ENCODE results near the gene EYS.

The EYS gene

DNA sequence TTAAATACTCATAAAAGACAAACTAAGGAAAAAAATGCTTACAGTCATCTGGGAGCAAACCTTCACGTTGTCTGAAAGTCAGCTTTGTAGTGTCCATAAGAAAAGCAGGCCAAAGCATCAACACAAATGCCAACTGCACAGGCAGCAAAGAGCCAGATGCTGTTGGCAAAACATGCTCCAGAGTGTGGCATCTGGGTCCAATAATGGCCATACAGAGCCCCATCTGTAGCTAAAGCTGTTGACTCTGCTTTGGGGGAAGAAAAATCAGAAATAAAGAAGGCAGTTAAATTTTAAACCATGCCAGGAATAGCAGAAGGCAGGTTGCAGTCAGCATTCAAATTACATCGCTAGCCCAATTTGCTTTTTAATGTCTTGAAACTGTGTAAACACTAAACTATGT, 776.3 kb downstream of the EYS start:
- DNase-seq: no peak

DNA sequence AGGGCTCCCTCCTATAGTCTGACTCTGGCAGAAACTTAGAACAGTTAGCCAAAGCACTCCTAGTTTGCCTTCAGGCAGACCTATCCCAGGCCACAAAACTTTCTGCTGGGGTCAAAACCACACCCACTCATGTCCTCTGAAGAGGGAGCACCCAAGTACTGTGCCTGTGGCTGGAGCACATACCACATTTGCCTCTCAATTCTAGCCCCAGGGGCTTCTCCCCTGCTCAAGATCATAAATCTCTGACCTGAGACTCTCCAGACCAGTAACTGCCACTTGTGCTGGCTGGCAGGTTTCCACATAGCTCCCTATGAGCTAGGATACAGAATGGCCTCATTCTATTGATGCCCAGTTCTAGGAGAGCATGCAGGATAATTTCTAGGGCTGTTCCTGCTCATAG, 781.0 kb downstream of the EYS start:
- DNase-seq: no peak

DNA sequence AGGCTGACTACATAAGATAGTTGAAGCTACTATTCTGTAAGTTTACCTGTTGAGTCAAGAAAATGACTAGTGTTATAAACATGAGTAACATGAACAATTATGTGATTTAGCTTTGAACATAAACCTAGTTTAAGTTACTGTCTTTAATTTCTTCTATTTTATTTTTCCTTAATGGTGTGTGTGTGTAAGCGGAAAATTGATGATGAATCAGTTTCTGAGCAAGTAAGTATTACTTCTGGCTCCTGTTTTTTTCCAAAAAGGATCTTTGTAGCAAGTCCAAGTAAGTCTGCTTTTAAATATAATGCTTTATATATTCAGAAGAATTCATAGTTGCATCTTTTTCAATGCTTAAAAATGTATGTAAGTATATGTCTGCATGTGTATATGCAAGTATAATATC, 786.8 kb downstream of the EYS start:
- DNase-seq: no peak

DNA sequence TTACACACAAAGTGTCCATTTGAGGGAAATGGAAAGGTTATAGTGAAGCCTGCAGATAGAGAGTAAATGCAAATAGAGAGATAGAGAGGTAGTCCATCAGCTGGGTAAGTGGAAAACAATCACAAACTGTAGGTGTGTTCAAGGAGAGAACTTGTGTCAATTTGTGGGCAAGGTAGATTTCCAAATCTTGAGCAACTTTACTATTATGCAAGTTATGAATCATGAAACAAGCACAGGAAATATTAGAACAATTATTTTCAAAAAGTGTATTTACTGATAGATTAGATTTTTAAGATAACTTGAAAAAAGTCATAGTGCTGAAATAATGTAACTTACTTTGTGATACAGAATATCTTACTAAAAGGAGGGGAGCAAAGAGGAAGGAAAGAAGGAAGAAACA, 792.9 kb downstream of the EYS start:
- no peak for DNase-seq

DNA sequence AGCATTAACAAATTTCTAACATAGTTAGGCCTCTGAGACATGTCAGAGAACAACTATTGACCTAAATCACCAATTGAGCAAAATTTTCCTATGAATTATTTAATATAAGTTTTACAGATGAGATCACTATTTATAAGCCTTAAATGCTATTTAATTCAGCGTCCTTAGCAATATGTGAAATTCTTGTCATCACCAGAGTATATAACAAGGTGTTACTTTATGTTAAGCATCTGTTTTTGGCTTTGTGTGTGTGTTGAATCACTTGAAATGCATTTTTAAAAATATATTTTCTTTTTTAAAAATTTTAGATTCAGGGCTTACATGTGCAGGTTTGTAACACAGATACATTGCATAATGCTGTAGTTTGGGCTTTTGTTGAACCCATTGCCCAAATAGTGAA, 794.1 kb downstream of the EYS start:
- DNase-seq: no peak

DNA sequence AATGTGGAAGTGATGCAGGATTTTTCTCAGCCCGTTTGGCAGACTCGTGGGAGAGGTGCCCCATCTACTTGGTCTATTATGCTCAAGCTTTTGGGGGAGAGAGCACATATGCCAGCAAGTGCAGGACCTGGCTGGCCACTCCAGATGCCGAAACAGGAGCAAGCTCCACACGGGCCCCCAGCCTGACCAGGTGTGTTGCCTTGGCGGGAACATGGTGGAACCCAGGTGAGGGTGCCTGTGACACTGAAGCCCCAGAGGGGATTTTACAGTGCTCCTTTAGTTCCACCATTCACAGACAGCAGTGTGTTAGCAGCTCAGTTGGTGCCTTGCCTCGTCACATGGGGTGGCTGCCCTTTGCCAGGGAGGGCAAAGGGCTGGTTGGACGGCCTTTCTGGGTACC, 798.9 kb downstream of the EYS start:
- no peak for DNase-seq

DNA sequence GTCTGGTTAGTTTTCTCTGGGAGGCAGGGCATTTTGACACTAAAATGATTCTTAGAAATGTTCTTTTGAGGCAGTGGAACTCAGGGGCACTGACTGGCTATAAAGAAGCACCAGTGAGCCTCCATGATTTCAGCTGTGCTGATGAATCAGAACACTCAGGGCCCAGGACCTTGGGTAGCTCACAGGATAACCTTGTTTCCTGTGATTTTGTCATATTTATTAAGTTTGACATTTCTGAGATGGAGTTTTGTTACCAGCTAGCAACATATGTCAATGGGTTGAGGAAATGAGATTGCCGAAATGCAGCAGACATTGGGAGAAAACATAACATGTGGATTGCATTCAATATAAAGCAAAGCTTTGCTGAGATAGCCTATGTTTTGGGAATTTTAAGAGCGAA, 802.4 kb downstream of the EYS start:
- DNase-seq: no peak

DNA sequence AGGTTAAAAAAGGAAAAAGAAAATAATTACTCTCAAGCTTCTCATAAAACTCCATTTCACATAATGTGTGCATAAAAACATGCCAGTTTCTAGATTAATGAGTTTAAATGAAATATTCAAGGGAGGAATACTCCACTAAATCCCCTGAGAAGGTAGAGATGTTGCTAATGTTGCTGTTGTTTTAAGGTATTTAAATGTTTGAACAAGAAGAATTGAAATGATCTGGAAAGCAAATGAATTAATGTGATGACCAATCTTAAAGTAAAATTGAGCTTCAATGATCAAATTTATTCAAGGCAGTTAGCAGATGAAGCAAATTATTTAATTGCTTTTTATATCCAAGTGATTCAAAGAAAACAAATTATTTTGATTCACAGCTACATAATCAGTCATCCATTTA, 804.4 kb downstream of the EYS start:
- DNase-seq: no peak

DNA sequence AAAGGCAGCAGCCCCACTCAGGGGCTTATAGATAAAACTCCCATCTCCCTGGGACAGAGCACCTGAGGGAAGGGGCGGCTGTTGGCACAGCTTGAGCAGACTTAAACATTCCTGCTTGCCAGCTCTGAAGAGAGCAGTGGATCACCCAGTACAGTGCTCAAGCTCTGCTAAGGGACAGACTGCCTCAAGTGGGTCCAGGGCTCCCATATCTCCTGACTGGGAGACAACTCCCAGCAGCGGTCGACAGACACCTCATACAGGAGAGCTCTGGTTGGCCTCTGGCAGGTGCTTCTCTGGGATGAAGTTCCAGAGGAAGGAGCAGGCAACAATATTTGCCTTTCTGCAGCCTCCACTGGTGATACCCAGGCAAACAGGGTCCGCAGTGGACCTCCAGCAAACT, 810.1 kb downstream of the EYS start:
- no peak for DNase-seq

DNA sequence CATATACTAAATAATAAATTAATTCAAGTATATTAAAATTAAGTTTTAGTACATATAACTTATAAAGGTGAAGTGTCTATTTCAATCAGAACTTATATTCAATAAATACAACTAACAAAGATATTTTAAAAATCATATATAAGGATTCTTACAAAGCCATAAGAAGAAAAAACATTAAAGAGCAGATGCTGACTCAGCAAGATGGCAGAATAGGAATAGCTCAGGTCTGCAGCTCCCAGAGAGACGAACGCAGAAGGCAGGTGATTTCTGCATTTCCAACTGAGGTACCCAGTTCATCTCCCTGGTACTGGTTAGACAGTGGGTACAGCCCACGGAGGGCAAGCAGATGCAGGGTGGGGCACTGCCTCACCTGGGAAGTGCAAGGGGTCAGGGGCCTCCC, 811.1 kb downstream of the EYS start:
- no peak for DNase-seq

DNA sequence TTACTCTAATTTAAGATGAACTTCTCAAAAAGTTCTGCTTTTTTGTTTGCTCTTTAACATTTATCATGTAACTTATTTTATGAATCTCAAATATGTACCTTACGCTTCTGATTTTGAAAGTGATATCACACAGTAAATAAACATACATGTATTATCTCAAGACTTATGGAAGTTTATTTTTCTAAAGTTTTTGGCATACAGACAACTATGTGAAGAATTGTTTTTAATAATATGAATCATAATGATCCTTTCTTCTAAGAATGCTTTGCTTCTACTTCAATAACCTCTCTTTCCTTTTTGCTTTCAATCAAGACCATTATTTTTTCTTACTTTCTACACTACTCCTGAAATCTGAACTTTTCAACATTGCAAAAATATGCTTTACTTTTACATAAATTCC, 816.4 kb downstream of the EYS start:
- DNase-seq: no peak

DNA sequence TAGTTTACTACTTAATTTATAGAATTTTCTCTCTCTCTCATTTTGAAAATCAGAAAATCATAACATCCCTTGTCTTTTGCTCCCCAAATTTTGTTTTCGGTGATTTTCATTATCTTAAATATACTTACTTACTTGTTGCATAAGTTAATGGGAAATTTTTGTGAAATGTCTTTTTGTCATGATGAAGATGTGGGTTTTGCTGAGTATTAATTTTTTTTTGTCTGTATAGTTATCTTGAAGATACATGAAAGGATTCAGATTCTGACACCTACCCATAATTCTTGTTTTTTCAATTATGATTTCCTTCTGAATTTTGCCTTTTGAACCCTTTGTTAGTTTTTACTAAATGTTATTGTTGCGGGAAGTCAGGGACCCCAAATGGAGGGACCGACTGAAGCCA, 817.9 kb downstream of the EYS start:
- no peak for DNase-seq

DNA sequence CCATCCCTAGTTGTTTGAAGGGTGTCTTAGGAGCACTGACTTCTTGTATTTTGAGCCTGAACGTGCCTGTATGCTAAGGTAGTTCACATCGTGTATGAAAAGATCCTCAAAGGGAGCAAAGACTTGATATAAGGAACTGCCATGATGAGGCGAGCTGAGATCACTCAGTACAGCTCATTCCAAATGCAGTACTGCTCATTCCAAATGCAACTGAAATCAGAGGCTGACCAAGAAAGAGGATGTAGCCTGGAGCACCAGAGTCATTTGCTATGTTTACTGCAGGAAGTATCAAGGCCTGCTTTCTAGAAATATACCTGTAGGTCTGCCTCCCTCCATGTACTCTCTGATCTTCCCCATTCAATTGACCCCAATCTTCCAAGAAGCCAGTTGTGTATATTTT, 832.2 kb downstream of the EYS start:
- no peak for DNase-seq

DNA sequence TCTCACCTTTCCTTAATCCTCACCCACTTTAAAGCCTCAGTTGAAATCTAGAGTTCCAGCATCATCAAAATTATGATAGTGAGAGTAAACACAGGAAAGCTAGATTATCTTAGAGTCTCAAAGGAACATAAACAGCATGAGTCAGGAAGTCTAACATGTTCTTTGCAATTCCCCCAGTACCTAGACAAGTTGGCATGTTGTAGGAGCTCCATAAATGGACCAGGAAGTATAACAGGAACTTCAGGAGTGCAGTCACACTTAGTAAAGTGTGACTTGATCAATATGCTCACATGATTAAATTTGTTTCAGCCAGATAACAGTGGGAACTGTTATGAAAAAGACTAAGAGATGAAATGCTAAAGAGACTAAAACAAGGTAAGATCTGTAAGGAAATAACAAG, 834.4 kb downstream of the EYS start:
- no peak for DNase-seq

DNA sequence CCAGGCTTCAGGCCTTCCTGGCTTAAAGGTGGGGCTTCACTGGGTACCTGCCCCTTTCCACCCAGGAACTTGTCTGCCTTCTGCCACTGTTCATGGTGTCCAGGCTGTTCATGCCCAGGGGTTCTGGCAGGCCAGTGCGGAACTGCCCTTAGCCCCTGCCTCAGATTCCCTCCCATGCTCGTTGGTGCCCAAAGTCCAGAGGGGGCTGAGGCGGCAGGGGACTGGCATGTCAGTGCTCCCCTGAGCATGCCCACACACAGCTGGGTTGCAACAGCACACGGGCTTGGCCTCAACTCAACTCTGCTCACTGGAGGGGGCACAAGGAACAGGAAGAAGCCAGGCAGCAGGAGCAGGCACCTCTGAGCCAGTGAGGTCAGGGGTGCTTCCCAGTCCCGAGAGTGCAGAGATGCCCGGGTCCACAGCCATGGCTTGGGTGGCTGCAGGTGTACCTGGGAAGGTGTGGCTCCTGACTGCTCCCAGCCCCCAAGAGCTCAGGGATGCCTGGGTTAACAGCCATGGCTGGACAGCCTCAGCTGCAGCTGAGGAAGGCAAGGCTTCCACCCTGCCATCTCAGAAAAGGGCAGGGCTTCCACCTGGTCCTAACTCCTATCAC, 845.9 kb downstream of the EYS start:
- DNase-seq: no peak

DNA sequence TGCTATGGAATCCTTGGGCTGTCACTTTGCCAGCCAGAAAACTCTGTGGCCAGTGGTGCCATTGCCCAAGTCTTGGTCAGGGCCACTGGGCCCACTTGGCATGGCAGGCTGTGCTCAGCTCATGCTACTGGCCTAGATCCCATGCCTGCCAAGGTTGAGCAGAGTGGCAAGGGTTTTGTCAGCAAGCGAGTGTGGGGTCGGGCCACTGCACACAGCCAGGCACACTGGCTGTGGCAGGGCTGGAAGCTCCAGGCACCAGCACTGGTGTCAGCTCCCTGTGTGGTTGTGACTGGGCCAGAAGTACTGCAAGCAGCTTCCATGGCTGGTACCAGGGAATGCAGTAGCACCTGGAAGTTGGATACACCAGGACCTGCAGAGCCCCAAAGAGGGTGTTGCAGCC, 846.8 kb downstream of the EYS start:
- DNase-seq: no peak

DNA sequence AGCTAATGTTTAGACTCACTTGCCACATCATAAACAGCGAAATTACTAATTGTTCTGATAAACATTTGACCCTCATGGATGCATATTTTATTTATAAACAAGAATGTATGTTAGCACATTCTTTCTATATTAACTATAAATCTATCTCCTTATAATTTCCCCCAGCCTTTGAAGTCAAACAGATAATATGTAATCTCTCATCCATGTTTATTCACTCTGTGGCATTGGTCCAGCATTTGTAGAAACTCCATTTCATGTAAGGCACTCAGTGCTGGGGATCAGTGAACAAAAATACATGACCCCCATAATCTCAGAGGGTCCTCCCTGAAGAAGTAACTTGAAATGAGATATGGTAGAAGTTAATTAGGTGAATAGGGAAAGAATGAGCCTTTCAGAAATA, 856.9 kb downstream of the EYS start:
- no peak for DNase-seq

DNA sequence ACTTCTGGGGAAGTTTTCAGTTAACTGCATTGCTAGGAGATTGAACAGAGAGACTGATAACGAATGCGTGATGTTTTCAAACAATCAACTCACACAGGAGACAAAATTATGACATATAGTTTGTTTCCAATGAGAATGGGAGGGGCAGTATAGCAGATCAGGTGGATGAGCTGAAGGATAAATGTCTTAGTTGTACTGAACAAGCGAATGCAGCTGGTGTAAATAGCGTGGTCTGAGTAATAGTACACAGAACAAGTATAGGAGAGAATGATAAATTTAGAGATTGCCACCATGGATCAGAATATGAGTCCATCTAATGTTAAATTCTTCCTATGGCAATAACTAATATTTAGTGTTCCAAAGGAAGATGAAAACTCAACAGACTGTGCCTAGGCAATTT, 858.6 kb downstream of the EYS start:
- DNase-seq: no peak

DNA sequence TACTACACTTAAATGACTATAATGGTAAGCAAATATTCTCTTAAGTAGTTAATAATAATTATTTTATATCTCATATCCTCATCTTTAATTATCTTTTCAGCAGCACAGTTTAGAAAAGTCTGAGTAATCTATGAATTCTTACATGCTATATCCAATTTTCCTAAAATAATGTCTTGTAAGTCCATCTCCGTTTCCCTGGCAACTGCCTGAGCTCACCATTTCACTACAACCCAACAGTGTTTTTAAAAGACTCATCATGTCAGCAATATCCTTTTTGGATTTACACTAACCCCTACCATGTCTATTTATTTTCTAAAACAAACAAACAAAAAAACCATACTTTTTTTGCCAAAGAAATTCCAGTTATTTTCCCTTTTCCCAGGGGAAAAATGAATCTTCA, 859.6 kb downstream of the EYS start:
- no peak for DNase-seq

DNA sequence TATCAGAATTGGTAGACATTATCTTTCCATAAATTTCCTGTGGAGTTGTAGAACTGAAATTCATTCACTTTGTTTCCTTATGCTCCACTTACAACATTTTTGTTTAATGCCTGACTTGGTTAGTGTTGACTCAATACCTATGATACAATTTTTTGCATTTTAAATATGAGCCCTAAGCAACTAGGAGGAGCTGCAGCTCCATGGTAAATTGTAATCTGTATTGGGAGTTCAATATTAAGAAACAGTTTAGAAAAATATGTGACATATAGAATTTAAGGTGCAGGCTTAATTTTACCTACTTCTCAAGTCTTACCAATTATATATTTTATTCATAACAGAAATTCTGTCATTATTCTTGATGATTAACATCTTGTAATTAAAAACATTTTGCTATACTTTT, 868.3 kb downstream of the EYS start:
- DNase-seq: no peak

DNA sequence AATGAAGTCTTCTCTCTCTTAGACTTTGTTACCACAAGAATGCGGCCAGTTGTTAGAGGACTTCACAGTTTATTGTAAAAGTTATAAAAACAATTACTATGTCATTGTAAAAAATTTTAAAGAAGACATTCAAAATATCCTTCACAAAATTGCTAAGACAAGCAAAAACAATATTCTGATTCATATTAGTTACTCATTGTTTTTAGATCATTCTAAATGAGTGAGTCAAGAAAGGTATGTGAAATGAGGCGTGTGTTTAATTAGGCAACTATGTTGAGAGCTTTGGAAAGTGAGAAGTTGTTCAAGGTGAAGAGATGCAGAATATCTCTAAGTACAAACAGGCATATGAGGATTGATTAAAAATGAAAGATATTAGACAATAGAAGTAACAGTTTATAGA, 875.3 kb downstream of the EYS start:
- no peak for DNase-seq

DNA sequence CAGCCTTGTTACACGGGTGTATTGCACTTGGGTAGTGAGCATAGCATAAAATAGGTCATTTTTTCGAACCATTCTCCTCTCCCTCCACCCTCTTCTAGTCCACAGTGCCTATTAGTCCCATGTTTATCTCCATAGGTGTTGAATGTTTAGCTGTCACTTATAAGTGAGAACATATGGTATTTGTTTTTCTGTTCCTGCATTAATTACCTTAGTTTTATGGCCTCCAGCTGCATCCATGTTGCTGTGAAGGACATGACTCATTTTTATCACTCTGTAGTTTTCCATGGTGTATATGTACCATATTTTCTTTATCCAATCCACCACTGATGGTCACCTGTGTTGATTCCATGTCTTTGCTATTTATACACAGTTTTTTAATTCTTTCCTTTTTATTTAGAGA, 889.5 kb downstream of the EYS start:
- no peak for DNase-seq

DNA sequence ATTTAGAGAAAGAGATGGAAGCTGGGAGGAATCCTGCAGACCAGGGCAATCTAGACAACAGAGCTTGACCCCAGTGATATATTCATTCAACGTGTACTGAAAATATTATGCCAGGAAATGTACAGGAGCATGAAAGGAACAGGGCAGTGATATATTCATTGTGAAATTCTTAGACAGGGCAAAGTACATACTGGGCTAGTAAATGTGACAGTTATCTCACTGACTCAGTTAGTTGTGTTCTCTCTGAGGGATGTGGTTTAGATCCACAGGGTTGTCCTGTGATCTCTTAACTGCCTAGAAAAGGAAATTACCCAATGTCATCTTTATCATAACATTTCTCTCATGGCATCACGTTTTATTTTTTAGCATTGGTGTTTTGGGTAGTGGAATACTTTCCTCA, 891.3 kb downstream of the EYS start:
- no peak for DNase-seq

DNA sequence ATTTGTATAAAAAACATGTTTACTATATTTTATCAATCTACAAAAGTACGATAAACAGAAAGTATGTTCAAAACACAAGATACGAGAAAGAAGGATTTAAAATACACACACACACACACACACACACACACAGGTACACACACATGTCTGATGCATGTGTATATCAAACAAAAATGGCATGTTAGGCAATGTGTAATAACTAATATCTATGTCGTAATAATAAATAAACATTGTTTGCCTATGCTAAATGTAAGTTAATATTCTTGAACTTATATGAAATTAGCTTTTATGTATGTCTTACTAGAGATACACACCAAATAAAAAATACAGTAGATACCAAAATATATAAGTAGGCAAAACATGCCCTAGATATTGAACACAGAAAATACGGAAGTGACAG, 894.9 kb downstream of the EYS start:
- DNase-seq: no peak

DNA sequence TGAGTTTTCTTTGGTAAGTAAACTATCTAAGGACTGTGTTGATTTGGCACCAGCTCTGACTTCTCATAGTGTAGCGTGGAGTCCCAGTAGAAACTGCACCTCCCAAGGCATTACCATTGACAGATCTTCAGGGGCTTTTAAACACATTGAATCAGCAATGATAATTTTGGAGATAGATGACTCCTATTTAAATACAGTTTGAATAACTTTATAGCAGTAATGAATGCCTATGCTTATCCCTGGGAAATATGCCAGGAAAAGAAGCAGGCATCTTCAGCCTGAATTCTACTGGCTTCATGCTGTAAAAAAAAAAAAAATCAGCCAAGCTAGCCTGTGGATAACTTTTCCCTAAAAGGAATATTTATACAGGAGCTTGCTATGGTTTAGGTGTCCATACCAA, 895.9 kb downstream of the EYS start:
- no peak for DNase-seq

DNA sequence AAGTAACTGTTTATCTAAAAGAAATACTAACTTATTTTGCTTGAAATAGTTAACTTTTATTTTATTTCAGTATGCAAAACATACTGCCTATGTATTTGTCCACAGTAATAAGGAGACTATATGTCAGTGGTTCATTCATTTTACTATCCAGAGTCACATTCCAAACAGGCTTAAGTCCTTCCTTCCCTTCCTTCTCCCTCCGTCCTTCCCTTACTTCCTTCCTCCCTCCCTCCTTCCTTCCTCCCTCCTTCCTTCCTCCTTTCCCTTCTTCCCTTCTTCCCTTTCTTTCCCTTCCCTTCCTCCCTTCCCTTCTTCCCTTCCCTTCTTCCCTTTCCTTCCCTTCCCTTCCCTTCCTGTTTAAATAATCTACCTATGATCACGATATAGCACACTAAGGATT, 899.2 kb downstream of the EYS start:
- no peak for DNase-seq
